ENCODE data around the gene SND1. TPM values are rescaled to one million over a fixed set of nuclear protein-coding genes. Genes with fewer than 3 reads are reported as not detected.

SND1 gene
- total RNA-seq, 1 donor, result 202 TPM

GRCh38 chr7:127821146-127821545, 169.2 kb downstream of the SND1 start:
- no peak for DNase-seq (ENCODE audit: low read depth)

GRCh38 chr7:127822822-127823508, 171.0 kb downstream of the SND1 start:
- TF ChIP-seq CTCF (IDR thresholded peaks at IDR 0.05; ENCODE audit: insufficient read depth, low read length), result no peak
- no peak for DNase-seq (ENCODE audit: low read depth)
- H3K4me3 ChIP-seq (ENCODE audit: low read depth, low read length), result no peak overlapping the region

More at GRCh38 chr7:127821146-127821545, 169.2 kb downstream of the SND1 start:
- H3K4me3 ChIP-seq (ENCODE audit: low read depth, low read length), result no peak overlapping the region
- no peak for TF ChIP-seq CTCF (IDR thresholded peaks at IDR 0.05; ENCODE audit: insufficient read depth, low read length)

GRCh38 chr7:127824682-127825081, 172.7 kb downstream of the SND1 start:
- no peak overlapping the region for H3K4me3 ChIP-seq (ENCODE audit: low read depth, low read length)
- no peak for TF ChIP-seq CTCF (IDR thresholded peaks at IDR 0.05; ENCODE audit: insufficient read depth, low read length)
- DNase-seq (ENCODE audit: low read depth), result peak; percentile 76

GRCh38 chr7:127828843-127829500, 177.0 kb downstream of the SND1 start:
- DNase-seq (ENCODE audit: low read depth), result no peak
- no peak overlapping the region for H3K4me3 ChIP-seq (ENCODE audit: low read depth, low read length)
- TF ChIP-seq CTCF (IDR thresholded peaks at IDR 0.05; ENCODE audit: insufficient read depth, low read length), result no peak

- DNase-seq (ENCODE audit: low read depth), result peak; percentile 43
- peak; percentile 9 for TF ChIP-seq CTCF (IDR thresholded peaks at IDR 0.05; ENCODE audit: insufficient read depth, low read length)
- no peak overlapping the region for H3K4me3 ChIP-seq (ENCODE audit: low read depth, low read length)
Observed at GRCh38 chr7:127831318-127832219, 179.6 kb downstream of the SND1 start.

GRCh38 chr7:127832592-127832991, 180.6 kb downstream of the SND1 start:
- no peak for TF ChIP-seq CTCF (IDR thresholded peaks at IDR 0.05; ENCODE audit: insufficient read depth, low read length)
- DNase-seq (ENCODE audit: low read depth), result no peak
- H3K4me3 ChIP-seq (ENCODE audit: low read depth, low read length), result no peak overlapping the region
